ENCODE data around the gene LAMTOR4.
"Not testable (repeated sequence)": the region's sequence is repeated elsewhere in the genome, so short reads cannot be mapped to it uniquely, and the experiment has no call there.

LAMTOR4 gene

DNA sequence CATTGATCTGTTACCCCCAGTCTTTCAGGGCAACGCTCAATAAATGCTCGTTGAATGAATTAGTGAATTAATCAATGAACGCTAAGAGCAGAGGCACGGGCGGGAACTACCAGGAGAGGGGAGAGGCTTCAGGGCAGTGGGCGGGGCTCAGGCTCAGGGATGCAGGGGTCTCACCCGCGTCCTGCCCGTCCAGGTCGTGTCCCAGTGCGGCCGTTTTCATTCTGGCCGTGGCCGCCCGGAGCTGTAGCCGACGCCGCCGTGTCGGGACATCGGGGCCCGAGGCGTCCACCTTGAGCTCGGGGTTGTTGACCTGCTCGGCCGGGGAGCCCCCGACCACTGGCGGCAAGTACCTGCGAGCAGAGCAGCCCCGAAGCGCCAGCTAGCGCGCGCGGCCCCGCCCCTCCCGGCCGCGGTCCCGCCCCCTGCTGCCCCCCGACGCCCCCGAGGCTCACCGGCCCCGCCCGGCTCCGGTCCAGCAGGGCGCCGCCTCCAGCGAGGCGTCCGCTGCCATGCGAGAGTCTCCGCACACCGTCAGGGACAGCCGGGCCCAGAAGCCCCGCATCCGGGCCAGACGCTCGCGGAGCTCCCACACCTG is 22.5 kb downstream of the LAMTOR4 start:
- in situ Hi-C loops (cut with HindIII; ENCODE audit: low pct_unique_long_range_greater_than_20kb, low sequenced_read_pairs) = no loop called here
- no peak for TF ChIP-seq JUND (IDR thresholded peaks at IDR 0.05; ENCODE audit: low read depth)
- no peak for DNase-seq (ENCODE audit: low read depth in 1 of 2, low spot score in 1 of 2)

DNA sequence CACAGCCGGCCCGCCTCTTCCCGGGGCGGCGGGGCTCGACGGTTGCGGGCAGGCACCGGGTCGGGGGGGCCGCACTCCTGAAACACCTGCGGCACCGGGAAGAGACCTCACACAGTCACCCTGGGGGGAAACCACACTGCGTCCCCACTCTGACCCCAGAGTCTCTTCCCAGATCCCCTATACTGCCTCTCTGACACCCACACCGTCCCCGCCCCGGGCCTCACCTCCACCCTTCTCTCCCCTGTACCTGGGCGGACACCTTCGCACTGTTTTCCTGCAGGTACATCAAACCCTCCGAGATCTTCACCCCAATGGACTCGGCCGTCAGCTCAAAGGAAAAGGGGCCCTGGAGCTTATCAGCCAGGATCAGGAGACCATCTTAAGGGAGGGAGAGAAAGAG is 23.1 kb downstream of the LAMTOR4 start:
- TF ChIP-seq JUND (IDR thresholded peaks at IDR 0.05; ENCODE audit: low read depth) = no peak
- in situ Hi-C loops (cut with HindIII; ENCODE audit: low pct_unique_long_range_greater_than_20kb, low sequenced_read_pairs) = no loop called here
- DNase-seq (ENCODE audit: low read depth in 1 of 2, low spot score in 1 of 2) = no peak

DNA sequence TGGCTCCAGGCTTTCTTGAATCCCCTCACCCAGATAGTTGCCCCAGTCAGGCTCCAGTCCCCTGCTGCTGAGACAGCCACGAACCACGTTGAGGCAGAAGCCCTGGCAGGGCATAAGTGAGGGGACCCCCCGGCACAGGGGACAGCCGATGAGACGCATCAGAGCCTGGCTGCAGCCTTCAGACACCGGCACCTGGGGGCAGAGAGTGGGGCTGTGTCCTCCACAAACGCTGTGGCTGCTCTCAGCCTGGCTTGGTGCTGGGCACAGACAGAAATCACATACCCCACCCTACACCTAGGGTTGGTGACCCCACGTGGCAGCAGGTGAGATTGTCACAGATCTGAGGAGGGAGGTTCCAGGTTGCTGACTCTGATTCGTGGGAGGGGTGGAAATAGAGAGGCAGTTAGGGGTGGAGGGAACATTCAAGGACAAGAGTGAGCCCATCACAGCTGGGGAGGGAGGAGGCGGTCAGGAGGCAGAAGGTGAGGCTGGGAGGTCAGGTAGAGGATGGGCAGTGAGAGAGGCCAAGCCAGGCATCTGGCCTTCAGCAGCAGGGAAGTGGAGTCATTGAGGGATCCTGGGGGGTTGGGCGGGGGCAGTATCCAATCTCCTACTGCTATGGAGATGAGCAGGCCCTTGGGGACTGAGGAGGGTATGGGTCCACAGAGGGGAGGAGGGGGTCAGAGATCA is 25.2 kb downstream of the LAMTOR4 start:
- TF ChIP-seq JUND (IDR thresholded peaks at IDR 0.05; ENCODE audit: low read depth) = no peak
- in situ Hi-C loops (cut with HindIII; ENCODE audit: low pct_unique_long_range_greater_than_20kb, low sequenced_read_pairs) = no loop called here
- DNase-seq (ENCODE audit: low read depth in 1 of 2, low spot score in 1 of 2) = no peak

DNA sequence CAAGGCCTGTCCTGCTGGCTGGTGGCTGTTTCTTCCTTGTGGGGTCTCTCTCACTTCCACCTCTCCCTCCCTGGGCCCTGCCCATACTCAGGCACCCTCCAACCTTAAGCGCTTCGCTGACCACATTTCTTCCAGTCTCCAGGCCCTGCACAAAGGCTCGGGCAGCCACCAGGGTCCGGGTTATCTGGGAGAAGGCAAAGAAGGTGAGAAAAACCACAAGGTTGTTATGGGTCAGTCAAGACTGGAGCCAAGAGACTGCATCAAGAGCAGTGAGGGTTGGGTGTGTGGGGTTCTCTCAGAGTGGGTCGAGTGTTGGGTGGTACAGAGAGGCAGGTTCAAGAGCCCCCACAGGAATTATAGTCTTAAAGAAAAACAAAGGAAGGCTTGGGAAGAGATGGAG is 25.9 kb downstream of the LAMTOR4 start:
- DNase-seq (ENCODE audit: low read depth in 1 of 2, low spot score in 1 of 2) = no peak
- TF ChIP-seq JUND (IDR thresholded peaks at IDR 0.05; ENCODE audit: low read depth) = no peak
- in situ Hi-C loops (cut with HindIII; ENCODE audit: low pct_unique_long_range_greater_than_20kb, low sequenced_read_pairs) = no loop called here

DNA sequence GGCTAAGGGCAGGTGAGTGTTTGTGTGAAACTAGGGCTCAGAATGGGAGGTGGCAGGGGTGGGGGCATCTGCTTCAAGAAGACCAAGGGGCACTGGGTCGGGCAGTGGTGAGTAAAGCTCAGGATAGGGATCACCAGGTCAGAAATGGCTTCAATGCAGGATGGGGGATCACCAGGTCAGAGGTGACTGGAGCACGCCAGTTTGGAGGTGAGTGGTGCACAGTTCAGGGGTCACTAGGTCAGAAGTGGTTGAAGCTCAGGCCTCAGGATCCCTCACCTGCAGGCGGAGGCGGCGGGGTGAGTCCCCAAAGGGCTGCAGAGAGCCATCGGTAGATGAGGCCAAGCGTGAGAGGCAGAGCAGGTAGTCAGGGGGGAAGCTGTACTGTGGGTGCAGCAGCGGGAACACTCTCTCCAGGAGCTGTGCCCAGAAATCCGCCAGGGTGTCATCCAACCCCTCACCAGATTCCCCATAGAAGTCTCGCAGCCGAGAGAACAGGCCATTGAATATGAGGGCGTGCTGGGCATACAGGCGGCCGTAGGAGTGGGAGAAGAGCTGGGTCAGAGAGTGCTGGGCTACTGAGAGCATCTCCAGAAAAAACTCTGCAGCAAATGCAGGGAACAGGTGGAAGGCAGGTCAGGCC is 26.7 kb downstream of the LAMTOR4 start:
- TF ChIP-seq JUND (IDR thresholded peaks at IDR 0.05; ENCODE audit: low read depth) = no peak
- in situ Hi-C loops (cut with HindIII; ENCODE audit: low pct_unique_long_range_greater_than_20kb, low sequenced_read_pairs) = no loop called here
- DNase-seq (ENCODE audit: low read depth in 1 of 2, low spot score in 1 of 2) = no peak

DNA sequence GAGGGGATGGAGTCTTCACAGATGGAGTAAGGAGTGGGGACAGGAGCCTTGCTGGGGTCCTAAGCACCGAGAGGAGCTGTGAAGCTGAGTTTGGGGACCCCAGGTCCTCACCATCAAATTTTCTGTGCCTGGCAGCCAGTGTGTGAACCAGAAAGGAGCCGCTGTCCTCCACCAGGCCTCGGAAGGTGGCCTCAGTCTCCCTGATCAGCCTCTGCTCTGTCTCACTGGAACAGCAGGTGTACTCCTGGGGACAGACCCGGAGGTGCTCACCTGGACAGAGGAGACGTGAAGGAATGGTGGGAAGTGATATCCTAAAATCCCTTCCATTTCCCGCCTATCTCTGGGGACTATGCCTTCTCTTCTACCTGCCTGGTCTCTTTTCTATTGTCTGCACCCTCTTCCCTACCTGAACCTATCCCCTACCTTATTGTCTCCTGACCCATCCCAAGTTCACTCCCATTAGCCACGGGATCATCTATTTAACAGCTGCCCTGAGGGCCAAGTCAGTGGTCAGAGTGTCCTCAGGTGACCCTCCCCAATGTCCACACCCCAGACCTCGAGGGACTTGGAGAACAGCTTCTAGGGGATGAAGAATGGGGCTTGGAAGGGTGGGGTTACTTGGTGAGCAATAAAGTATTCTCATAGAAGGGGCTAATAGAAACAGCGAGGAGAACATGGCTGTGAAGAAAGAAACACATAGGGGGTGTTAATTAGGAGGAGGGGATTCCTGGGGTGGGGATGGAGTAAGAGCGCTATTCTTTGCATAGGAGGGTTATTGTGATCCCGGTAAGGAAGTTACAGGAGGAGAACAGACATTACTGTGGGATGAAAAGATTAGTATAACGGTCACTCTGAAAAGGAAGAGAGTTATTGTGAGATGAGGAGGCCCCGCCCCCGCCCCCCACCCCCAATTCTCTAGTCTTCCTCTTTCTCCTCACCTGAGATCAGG is 27.7 kb downstream of the LAMTOR4 start:
- in situ Hi-C loops (cut with HindIII; ENCODE audit: low pct_unique_long_range_greater_than_20kb, low sequenced_read_pairs) = no loop called here
- no peak for DNase-seq (ENCODE audit: low read depth in 1 of 2, low spot score in 1 of 2)
- no peak for TF ChIP-seq JUND (IDR thresholded peaks at IDR 0.05; ENCODE audit: low read depth)

DNA sequence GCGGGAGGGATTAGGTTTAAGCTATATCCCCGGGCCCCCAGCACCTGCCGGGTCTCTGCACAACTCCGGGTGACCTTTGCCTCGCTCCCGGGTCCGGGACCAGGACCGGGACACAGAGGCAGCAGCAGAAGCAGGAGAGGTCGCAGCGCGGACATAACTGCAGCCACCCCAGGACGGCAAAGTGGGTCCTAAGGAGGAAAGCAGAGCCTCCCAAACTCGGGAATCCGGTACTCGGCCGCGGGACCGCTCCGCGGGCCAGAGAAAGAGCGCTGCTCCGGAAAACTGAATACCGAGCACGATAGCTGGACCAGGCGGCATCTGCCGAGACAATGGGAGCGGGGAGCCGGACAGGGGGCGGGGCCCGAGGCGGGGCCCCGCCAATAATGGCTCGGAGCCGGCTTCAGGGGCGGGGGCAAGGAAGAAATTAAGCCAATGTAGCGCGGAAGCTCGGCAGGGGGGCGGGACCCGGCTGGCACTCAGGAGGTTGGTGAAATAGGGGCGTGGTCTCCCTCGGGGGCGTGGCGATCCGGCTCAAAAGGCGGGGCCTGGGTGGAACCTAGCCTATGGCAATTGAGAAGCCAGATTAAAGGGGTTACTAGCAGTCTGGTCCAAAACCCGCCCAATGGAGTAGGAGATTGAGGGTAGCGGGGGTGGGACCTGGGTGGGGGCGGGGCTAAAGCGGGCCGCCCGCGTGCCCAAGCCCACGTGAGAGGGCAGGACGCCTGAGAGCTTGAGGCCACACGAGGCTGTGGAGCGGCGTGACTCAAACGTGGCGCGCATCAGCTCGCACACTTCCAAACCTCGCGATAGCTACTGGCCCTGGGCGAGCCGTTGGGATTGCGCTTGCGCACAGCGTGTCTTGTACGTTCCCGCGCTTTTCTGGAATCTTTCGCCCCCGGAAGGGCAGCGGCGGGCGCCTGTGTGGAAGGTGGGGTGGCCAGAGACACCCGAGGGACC is 28.6 kb downstream of the LAMTOR4 start, which contains the start of the genes GPC2 and STAG3:
Gene GPC2, minus strand, starts transcription at position 337 of the 957 bp plus-strand sequence. Its CDS starts 182 bp downstream, at position 155.
Gene STAG3, plus strand, starts transcription at position 874 of the 957 bp plus-strand sequence. CDS start 2,639 bp downstream, outside the sequence.
- peak; percentile 81 to 95 for DNase-seq (ENCODE audit: low read depth in 1 of 2, low spot score in 1 of 2)
- TF ChIP-seq JUND (IDR thresholded peaks at IDR 0.05; ENCODE audit: low read depth) = no peak
- in situ Hi-C loops (cut with HindIII; ENCODE audit: low pct_unique_long_range_greater_than_20kb, low sequenced_read_pairs) = no loop called here

DNA sequence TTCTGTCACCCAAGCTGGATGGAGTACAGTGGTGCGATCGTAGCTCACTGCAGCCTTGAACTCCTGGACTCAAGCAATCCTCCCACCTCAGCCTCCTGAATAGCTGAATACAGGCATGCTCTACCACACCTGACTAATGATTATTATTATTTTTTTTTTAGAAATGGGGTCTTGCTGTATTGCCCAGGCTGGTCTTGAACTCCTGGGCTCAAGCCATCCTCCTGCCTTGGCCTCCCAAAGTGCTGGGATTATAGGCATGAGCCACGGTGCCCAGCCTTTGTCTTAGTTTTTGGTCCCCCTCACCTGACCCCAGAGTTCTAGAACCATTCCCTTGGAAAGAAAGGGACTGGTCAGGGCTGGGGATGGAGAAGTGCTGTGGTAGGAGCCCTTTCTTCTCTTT is 31.4 kb downstream of the LAMTOR4 start:
- in situ Hi-C loops (cut with HindIII; ENCODE audit: low pct_unique_long_range_greater_than_20kb, low sequenced_read_pairs); DNase-seq (ENCODE audit: low read depth in 1 of 2, low spot score in 1 of 2): not testable (repeated sequence)

DNA sequence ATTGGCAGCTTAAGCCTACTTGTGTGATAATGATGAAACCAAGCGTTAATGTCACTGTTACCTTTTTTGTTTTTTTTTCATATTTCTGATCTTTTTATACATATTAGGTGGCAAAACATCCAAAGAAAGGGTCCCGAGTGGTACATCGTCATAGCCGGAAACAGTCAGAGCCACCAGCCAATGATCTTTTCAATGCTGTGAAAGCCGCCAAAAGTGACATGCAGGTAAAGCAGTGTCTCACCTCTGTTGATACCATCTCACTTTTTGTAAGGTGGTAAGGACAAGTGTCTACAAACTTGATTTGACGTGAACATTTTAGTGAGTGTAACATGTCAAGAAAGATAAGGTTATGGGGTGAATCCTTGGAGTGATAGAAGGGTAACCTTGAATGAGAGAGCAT is 33.9 kb downstream of the LAMTOR4 start:
- DNase-seq (ENCODE audit: low read depth in 1 of 2, low spot score in 1 of 2); in situ Hi-C loops (cut with HindIII; ENCODE audit: low pct_unique_long_range_greater_than_20kb, low sequenced_read_pairs): not testable (repeated sequence)

DNA sequence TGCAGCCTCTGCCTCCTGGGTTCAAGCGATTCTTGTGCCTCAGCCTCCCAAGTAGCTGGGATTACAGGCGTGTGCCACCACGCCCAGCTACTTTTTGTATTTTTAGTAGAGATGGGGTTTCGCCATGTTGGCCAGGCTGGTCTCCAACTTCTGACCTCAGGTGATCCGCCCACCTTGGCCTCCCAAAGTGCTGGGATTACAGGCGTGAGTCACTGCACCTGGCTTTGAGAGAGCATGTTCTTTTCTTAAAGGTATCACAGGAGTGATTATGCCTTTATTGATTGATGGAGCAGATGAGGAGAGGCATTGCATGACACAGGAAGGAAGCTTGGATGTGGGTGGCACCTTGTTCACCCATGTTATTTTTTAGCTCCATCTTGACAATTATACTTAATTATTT is 34.4 kb downstream of the LAMTOR4 start:
- DNase-seq (ENCODE audit: low read depth in 1 of 2, low spot score in 1 of 2); in situ Hi-C loops (cut with HindIII; ENCODE audit: low pct_unique_long_range_greater_than_20kb, low sequenced_read_pairs): not testable (repeated sequence)

DNA sequence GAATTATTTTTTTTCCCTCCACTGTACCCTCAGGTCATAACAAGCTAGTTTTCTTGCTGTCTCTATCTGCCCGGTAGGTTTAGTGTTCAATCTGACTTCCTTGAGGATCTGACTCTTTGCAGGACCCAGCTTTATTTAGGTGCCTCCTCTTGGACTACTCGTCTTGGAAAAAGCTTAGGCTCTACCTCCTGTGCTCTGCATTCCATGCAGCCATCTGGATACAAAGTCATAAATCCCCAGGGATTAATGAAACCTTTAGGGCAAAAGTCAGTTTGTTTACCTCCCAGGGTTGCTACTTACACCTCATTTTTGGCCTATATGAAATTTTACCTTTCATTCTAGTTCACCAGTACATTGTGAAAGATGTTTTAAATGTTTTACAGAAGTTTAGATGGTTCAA is 37.0 kb downstream of the LAMTOR4 start:
- no peak for TF ChIP-seq JUND (IDR thresholded peaks at IDR 0.05; ENCODE audit: low read depth)
- no peak for DNase-seq (ENCODE audit: low read depth in 1 of 2, low spot score in 1 of 2)
- in situ Hi-C loops (cut with HindIII; ENCODE audit: low pct_unique_long_range_greater_than_20kb, low sequenced_read_pairs) = no loop called here

Measured in T47D (cell line).